Measurements from ENCODE around the gene IFNGR2.

DNA sequence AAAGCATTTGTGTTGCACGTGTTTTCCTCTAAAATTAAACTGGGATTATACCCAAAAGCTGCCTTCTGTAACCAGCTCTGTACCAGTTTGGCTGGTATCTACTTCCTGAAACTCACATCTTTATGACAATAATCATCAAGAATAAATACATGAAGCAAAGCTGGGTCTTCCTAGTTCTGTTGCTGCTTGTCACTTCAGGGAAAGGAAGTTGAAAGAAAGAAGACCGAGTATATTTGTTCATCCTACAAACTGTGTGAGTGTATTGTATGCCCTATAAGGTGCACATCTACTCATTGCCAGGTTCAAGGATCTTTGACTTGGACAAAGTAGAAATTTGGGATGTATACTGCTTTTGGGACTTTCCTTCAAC is 29.1 kb upstream of the IFNGR2 start:
- TF ChIP-seq, protein P1, sequence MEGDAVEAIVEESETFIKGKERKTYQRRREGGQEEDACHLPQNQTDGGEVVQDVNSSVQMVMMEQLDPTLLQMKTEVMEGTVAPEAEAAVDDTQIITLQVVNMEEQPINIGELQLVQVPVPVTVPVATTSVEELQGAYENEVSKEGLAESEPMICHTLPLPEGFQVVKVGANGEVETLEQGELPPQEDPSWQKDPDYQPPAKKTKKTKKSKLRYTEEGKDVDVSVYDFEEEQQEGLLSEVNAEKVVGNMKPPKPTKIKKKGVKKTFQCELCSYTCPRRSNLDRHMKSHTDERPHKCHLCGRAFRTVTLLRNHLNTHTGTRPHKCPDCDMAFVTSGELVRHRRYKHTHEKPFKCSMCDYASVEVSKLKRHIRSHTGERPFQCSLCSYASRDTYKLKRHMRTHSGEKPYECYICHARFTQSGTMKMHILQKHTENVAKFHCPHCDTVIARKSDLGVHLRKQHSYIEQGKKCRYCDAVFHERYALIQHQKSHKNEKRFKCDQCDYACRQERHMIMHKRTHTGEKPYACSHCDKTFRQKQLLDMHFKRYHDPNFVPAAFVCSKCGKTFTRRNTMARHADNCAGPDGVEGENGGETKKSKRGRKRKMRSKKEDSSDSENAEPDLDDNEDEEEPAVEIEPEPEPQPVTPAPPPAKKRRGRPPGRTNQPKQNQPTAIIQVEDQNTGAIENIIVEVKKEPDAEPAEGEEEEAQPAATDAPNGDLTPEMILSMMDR (IDR thresholded peaks at IDR 0.05; ENCODE audit: control extremely low read depth in 1 of 3, insufficient read depth in 1 of 3, low read depth in 1 of 3, low read length in 3 of 3) = no peak
- no peak for TF ChIP-seq PHF8 (conservative IDR thresholded peaks at IDR 0.05; ENCODE audit: low read depth, low read length)
